Measurements from ENCODE around the gene FURIN. TPM values are rescaled to one million over a fixed set of nuclear protein-coding genes. Genes with fewer than 3 reads are reported as not detected.
A peak's percentile ranks its signal among the peaks of the same experiment; 100 is the strongest.

The FURIN gene
- total RNA-seq (2011; cell fraction: chromatin; rRNA removed; ENCODE audit: low replicate concordance): 29.3 and 88.9 TPM in 2 replicates
- 101 and 110 TPM in 2 replicates for total RNA-seq (2011; cell fraction: nucleolus; rRNA removed)
- 63.1 TPM in 2 replicates for total RNA-seq (2011; cell fraction: nucleoplasm; rRNA removed)
- total RNA-seq (2014; rRNA removed): 49.9 and 69.9 TPM in 2 replicates
- total RNA-seq (2014; rRNA removed; fragmentation: Illumina TruSeq; extraction: Trizol): 10.0 and 11.7 TPM in 2 replicates
- 34.8 and 36.0 TPM in 2 replicates for total RNA-seq (2015; rRNA removed; fragmentation: Illumina TruSeq; extraction: Trizol)
- 93.5 and 99.9 TPM in 2 replicates for total RNA-seq (2021)
- 22.4 and 30.8 TPM in 2 replicates for polyA plus RNA-seq (2011; rRNA removed)
- 31.2 and 60.1 TPM in 2 replicates for polyA plus RNA-seq (2011; cell fraction: cytosol; rRNA removed)
- 42.7 and 71.3 TPM in 2 replicates for polyA plus RNA-seq (2011; cell fraction: nucleus; rRNA removed)
- 74.8 and 95.4 TPM in 2 replicates for polyA plus RNA-seq (2012)
- polyA plus RNA-seq (2014; fragmentation: Illumina TruSeq; extraction: Trizol): 36.4 and 61.7 TPM in 2 replicates
- 1 to 10 TPM in 1 of 2 experiments, under 1 TPM in 1; 0.92 to 1.1 TPM for polyA plus RNA-seq (2014; fragmentation: Nextera tagmentation; extraction: Ambion mirVana)
- polyA plus RNA-seq (2014; rRNA removed): 49.1 and 50.3 TPM in 2 replicates
- polyA minus RNA-seq (2011; rRNA and poly(A)+ RNA removed): 12.3 and 17.9 TPM in 2 replicates
- polyA minus RNA-seq (2011; cell fraction: cytosol; rRNA and poly(A)+ RNA removed): 47.5 and 65.9 TPM in 2 replicates
- 24.6 and 32.0 TPM in 2 replicates for polyA minus RNA-seq (2011; cell fraction: nucleus; rRNA and poly(A)+ RNA removed)
- Bru-seq, nascent RNA: percentile 78 among the genes with signal in this experiment
- percentile 75 among the genes with signal in this experiment for BruChase-seq, experiment 1, labeled RNA remaining after a 2-hour chase
- percentile 82 among the genes with signal in this experiment for BruChase-seq, experiment 2, labeled RNA remaining after a 6-hour chase
- long read RNA-seq, experiment 1, partial matches to known transcripts: 146 of 150 reads
- long read RNA-seq, experiment 1, other reads (novel, unspliced or antisense): 4 of 150 reads
- long read RNA-seq, experiment 2, full-length matches to known transcripts: 16 of 118 reads
- long read RNA-seq, experiment 2, partial matches to known transcripts: 75 of 118 reads
- long read RNA-seq, experiment 2, other reads (novel, unspliced or antisense): 27 of 118 reads
- long read RNA-seq, experiment 3, full-length matches to known transcripts: 1 of 12 reads
- long read RNA-seq, experiment 3, partial matches to known transcripts: 3 of 12 reads
- long read RNA-seq, experiment 3, other reads (novel, unspliced or antisense): 8 of 12 reads

DNA sequence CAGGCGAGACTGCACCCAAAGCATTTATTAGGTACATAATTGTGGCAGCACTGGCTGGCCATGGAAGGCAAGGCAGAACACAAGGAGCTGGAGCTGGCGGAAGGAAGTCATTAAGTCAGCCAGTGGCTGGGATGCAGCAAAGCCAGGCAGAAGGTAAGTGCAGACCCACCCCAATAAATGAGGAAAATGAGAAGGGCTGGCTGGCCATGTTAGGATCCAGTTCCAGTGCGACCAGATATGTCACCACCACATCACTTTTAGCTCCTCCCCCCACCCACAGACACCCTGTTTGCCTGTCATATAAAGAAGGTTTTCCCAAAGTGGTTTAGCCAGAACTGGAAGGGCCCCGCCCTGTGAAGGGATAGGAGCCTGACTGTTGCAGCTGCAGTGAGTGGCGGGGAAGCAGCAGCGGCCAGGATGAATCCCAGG, at the start of gene FURIN:
Gene FURIN (plus strand): TSS at position 328 of the 429 bp plus-strand sequence. CDS start 7,153 bp downstream, outside the sequence.
- ChIA-PET CTCF (ENCODE audit: low intra/inter-chr PET ratio) (interaction anchor here (0.6 kb wide), 1 partner anchor 299 kb away, joined by 3 read pairs; no protein-coding TSS in a partner anchor), POLR2A (interaction anchor here (0.6 to 2.2 kb wide), 15 partner anchors 9 to 1783 kb away, joined by 3 to 10 read pairs (median 3); no protein-coding TSS in a partner anchor)
- DNase-seq (ENCODE audit: extremely low read depth in 1 of 4, low spot score in 3 of 4): peak; percentile 56 to 86 (median 58)
- H3K4me2 ChIP-seq (ENCODE audit: insufficient read depth, low read length): peak within 1 kb of the TSS; percentile 91
- peak; percentile 78 for FAIRE-seq
- H3K9me3 ChIP-seq (replicated peaks; ENCODE audit: control insufficient read depth, insufficient read depth, low read depth, low read length): no peaks in the 10 kb centered on the region
- peak; percentile 7 for ATAC-seq
- no TSS peak for BruUV-seq (replicated peaks)
- H3K9me1 ChIP-seq (ENCODE audit: control insufficient read depth, insufficient read depth, low read length): no peaks in the 10 kb centered on the region
- WGBS (ENCODE audit: insufficient coverage, low coverage, missing lambda C conversion rate): 45% methylated on average over 6 of the region's 6 CpGs
- peaks cover 35% of the 10 kb centered on the region for H3K79me2 ChIP-seq (ENCODE audit: control insufficient read depth, insufficient read depth, low read length)
- H3K27ac ChIP-seq (ENCODE audit: extremely low read depth, low read depth, low read length): peak within 1 kb of the TSS; percentile 96
- H3K27me3 ChIP-seq (ENCODE audit: control insufficient read depth in 2 of 2, insufficient read depth in 2 of 2, low read length in 2 of 2): no peaks in the 10 kb centered on the region; a peak in 1 of 5 replicates
- no peaks in the 10 kb centered on the region for H4K20me1 ChIP-seq (replicated peaks; ENCODE audit: control insufficient read depth, insufficient read depth, low read length)
- peak within 1 kb of the TSS; percentile 76 to 96; a peak in 3 of 4 replicates for H3K9ac ChIP-seq (ENCODE audit: insufficient read depth in 1 of 2, low read depth in 2 of 2, low read length in 2 of 2)
- peaks cover 5% of the 10 kb centered on the region; the same call in 2 of the 3 replicates for H3K36me3 ChIP-seq (ENCODE audit: control insufficient read depth, insufficient read depth, low read length)
- in situ Hi-C loops (cut with MboI): no loop called here
- peak within 1 kb of the TSS; percentile 64 for H2AFZ ChIP-seq (ENCODE audit: low read depth, low read length)
- H3K4me3 ChIP-seq: peak within 1 kb of the TSS; percentile 78; the same call in 1 of the 2 replicates
- peaks cover 53 to 70% of the 10 kb centered on the region in 2 experiments for H3K4me1 ChIP-seq (replicated peaks in 1 of 2; ENCODE audit: control insufficient read depth in 2 of 2, insufficient read depth in 2 of 2, low read length in 2 of 2)
- intact Hi-C loops (cut with micrococcal nuclease): no loop called here
- TF ChIP-seq ZKSCAN1 (IDR thresholded peaks at IDR 0.05; ENCODE audit: low read depth, low read length) (no peak), SAFB (IDR thresholded peaks at IDR 0.05; ENCODE audit: borderline replicate concordance, low read depth, low read length) (no peak), HMG20A (CRISPR knock-in tag; conservative IDR thresholded peaks at IDR 0.05) (no peak), GTF2A2 (tag; IDR thresholded peaks at IDR 0.05) (no peak), RAD21 (CRISPR knock-in tag; conservative IDR thresholded peaks at IDR 0.05 in 1 of 2, IDR thresholded peaks at IDR 0.05 in 1 of 2) (0 out of 4 replicates have a peak, but pooled peaks of 1 of the 2 experiments have one; percentile 9), SRF (CRISPR knock-in tag; IDR thresholded peaks at IDR 0.05) (peak in 1 of 2 experiments; percentile 47; a peak in 1 of 4 replicates), FOSL1 (tag; conservative IDR thresholded peaks at IDR 0.05) (no peak), TBL1XR1 (IDR thresholded peaks at IDR 0.05; ENCODE audit: low read length in 2 of 2) (0 out of 4 replicates have a peak, but pooled peaks of 1 of the 2 experiments have one; percentile 15), ILF3 (IDR thresholded peaks at IDR 0.05; ENCODE audit: borderline replicate concordance) (no peak), MAFG (tag; conservative IDR thresholded peaks at IDR 0.05) (no peak), SIN3A (IDR thresholded peaks at IDR 0.05; ENCODE audit: borderline replicate concordance in 2 of 2, control insufficient read depth in 1 of 2, low read depth in 2 of 2, low read length in 2 of 2) (no peak), NELFE (IDR thresholded peaks at IDR 0.05; ENCODE audit: insufficient read depth, insufficient read length) (no peak)
- TF ChIP-seq, protein P1, sequence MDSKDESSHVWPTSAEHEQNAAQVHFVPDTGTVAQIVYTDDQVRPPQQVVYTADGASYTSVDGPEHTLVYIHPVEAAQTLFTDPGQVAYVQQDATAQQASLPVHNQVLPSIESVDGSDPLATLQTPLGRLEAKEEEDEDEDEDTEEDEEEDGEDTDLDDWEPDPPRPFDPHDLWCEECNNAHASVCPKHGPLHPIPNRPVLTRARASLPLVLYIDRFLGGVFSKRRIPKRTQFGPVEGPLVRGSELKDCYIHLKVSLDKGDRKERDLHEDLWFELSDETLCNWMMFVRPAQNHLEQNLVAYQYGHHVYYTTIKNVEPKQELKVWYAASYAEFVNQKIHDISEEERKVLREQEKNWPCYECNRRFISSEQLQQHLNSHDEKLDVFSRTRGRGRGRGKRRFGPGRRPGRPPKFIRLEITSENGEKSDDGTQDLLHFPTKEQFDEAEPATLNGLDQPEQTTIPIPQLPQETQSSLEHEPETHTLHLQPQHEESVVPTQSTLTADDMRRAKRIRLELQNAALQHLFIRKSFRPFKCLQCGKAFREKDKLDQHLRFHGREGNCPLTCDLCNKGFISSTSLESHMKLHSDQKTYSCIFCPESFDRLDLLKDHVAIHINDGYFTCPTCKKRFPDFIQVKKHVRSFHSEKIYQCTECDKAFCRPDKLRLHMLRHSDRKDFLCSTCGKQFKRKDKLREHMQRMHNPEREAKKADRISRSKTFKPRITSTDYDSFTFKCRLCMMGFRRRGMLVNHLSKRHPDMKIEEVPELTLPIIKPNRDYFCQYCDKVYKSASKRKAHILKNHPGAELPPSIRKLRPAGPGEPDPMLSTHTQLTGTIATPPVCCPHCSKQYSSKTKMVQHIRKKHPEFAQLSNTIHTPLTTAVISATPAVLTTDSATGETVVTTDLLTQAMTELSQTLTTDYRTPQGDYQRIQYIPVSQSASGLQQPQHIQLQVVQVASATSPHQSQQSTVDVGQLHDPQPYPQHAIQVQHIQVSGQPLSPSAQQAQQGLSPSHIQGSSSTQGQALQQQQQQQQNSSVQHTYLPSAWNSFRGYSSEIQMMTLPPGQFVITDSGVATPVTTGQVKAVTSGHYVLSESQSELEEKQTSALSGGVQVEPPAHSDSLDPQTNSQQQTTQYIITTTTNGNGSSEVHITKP (IDR thresholded peaks at IDR 0.05; ENCODE audit: partially characterized antibody): peak; percentile 70

Measured in K562 (cell line).